Measurements from ENCODE around the gene C2CD2L.

DNA sequence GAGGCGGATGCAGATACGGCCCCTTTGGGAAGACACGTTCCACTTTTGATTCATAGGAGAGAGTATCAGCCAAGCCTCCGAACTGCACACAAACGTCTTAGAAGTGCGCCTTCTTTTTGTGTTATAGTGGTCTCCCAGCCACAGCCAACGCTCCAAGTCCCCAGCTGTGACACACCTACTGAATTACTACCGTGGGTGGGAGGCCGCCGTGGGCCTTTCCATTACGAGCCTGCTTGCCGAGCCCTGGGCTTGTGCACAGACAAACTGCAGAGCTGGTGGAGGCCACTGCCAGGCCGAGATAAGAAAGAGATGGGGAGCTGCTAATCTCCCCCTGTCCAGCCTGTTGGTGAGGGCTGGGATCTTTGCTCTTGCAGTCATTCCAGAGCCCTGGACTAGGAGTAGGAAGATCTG lies 21.7 kb upstream of the C2CD2L start:
- TF ChIP-seq JUN (IDR thresholded peaks at IDR 0.05): no peak
- TF ChIP-seq KDM1A (IDR thresholded peaks at IDR 0.05; ENCODE audit: low read depth): no peak
- TF ChIP-seq, protein P1, sequence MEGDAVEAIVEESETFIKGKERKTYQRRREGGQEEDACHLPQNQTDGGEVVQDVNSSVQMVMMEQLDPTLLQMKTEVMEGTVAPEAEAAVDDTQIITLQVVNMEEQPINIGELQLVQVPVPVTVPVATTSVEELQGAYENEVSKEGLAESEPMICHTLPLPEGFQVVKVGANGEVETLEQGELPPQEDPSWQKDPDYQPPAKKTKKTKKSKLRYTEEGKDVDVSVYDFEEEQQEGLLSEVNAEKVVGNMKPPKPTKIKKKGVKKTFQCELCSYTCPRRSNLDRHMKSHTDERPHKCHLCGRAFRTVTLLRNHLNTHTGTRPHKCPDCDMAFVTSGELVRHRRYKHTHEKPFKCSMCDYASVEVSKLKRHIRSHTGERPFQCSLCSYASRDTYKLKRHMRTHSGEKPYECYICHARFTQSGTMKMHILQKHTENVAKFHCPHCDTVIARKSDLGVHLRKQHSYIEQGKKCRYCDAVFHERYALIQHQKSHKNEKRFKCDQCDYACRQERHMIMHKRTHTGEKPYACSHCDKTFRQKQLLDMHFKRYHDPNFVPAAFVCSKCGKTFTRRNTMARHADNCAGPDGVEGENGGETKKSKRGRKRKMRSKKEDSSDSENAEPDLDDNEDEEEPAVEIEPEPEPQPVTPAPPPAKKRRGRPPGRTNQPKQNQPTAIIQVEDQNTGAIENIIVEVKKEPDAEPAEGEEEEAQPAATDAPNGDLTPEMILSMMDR (IDR thresholded peaks at IDR 0.05): no peak
- no peak for TF ChIP-seq HOXA7 (CRISPR knock-in tag; IDR thresholded peaks at IDR 0.05)
- no peak for TF ChIP-seq HDAC2 (IDR thresholded peaks at IDR 0.05)
- TF ChIP-seq ZFP36 (IDR thresholded peaks at IDR 0.05; ENCODE audit: borderline replicate concordance, partially characterized antibody): no peak
- no peak for TF ChIP-seq MAFK (IDR thresholded peaks at IDR 0.05; ENCODE audit: partially characterized antibody)
- TF ChIP-seq MAX (IDR thresholded peaks at IDR 0.05): no peak
- no peak for TF ChIP-seq POLR2A (IDR thresholded peaks at IDR 0.05; ENCODE audit: low read length)

Measured in A549 (cell line).